Measurements from ENCODE around the gene ATXN7L2.

Gene ATXN7L2

GRCh38 chr1:109528712-109529111 lies 45.0 kb downstream of the ATXN7L2 start:
- DNase-seq, result no peak

DNA sequence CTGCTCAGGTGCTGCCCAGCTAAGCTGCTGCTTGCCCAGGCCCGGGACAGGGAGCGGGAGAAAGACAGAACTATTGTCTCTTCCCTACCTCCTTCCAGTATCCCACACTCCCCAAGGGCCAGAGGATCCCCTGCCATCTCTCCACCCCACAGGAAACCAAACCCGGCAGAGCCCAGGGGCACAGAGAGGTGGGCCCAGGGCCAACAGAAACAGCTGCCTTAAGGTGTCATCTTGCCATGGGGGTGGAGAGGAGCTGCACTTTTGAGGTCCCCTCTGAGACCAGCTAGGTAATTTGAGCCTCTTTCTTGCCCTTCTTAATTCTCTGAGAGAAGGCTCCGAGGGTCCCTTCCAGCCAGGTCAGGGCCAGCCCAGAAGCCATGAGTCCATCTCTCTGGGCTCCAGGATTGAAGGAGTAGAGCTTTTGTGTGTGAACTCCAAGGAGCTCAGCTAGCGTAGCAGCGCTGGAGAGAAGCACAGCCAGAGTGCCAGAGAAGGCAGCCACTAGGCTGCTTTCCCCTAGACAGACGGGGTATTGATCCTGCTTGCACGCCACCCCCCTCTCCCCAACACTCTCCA lies 46.3 kb downstream of the ATXN7L2 start:
- no peak for DNase-seq

GRCh38 chr1:109530457-109531087 lies 46.9 kb downstream of the ATXN7L2 start:
- no peak for DNase-seq

DNA sequence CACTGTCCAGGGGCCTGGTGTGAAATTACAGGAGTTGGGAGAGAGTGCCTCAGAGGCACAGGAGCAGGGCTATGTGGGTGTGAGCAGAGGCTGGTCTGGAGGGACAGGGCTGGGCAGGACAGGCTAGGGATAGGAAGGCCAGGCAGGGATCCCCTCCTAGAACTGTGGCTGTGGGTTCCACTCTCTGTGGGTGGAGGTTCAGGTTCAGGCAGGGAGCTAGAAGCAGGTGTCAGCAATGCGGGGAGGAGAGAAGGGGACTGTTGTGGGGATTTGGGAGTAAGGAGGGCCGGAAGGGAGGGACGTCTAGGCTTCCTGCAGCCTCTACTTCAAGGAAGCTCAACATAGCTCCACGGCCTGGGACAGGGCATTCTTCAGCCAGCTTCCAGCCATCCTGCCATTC lies 47.7 kb downstream of the ATXN7L2 start:
- DNase-seq, result no peak

GRCh38 chr1:109531826-109532364 lies 48.2 kb downstream of the ATXN7L2 start:
- no peak for DNase-seq

GRCh38 chr1:109532365-109533136 lies 48.8 kb downstream of the ATXN7L2 start:
- DNase-seq, result peak; percentile 81 to 92 (median 88)

DNA sequence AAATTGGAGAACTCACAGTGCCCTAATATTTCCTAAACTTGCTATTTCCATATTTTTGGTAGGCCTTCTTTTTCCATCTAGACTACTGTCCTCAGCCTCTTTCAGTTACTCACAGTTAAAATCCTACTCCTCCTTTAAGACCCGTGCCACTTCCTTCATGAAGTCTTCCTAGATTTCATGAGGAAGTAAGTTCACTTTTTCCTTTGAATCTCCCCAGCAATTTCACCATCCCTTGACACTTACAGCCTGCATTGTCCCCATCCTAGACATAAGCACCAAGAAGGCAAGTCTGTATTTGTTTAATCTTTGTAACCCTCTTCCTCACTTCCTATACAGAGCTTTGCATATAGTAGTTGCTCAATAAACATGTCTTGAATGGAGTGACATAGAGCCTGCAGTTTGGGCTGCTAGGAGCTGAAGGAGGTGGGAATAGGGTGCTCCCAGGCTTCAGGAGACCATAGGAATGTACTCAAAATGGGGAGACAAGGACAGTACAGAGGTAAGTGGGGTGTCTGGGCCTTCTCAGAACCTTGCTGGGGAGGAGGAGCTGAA lies 50.7 kb downstream of the ATXN7L2 start:
- no peak for DNase-seq

- DNase-seq, result no peak
Measured at GRCh38 chr1:109535481-109535880, 51.8 kb downstream of the ATXN7L2 start.

GRCh38 chr1:109535971-109536491 lies 52.3 kb downstream of the ATXN7L2 start:
- DNase-seq, result no peak

DNA sequence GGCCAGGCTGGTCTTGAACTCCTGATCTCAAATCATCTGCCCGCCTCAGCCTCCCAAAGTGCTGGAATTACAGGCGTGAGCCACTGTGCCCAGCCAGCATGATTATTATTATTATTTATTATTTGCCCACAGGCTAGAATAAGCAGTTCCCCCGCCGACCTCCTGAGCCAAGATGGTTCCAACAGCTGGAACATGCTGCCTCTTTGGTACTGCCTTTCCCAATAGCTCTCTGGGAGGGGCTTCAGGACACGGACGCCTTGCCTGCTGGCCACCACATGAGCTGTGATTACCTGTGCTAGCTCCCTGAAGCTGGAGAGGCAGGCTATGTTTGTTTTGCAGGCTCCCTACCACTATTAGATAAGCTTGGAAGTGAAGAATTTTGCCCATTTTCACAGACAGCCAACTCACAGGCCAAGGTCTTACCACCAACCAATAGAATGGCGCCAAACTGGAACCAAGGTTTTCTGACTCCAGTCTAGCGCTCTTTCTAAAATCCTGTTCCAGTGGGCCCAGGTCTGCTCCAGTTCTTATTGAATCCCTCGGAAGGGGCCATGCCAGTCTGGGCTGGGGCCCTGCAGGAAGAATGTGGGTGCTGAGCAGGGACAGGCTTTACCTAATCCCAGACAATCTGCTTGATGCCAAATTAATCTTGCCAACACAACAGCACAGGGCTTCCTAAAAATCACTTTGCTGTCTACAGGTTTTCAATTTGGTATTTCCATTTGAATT lies 53.9 kb downstream of the ATXN7L2 start:
- no peak for DNase-seq

DNA sequence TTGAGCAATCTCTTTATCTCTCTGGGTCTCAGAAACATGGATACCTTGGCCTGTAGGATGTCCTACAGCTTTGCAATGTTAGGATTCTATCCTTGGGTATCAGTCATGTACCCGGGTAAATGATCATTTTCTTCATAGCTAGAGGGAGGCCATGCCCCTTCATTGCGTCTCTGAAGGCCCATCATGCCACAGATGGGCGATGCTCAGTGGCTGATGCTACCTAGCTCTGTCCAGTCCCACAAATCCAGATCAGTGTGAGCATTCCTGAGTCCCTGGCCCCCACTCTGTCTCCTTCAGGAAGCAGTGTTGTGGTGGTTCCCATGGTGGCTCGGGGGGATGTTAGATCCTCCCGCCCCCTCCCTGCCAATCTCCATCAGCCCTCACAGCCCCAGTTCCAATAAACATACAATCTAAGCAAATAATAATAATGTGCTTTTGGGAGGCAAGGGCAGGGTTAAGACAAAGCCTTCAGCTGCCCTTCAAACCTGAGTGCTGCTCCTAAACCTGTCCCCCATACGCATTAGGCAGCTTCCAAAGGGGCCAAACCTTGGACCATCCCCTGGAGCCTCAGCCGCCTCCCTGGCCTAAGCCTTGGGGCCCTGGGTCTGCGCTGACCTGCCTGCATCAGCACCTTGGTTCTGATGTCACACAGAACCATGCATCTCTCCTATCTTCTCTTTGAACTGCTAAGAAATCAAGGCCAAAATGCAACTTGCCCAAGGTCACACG lies 55.3 kb downstream of the ATXN7L2 start:
- no peak for DNase-seq

DNA sequence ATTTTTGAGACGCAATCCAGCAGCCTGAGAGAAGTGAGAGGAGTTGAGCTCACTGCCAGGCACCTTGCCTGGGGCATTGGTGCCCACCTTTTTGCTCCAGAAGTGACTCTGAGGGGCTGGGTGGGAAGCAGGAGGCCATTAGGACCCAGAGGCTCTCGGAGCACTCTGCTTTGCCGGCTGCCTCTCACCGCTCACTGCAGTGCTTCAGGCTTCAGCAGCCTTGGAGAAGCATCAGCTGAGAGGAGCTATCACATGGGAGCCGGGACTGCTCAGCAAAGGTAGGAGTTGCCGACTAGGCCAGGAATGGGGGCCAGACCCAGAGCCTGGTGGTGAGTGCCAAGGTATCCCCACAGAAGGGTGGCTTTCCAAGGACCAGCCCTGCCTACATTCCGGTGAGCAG lies 56.0 kb downstream of the ATXN7L2 start, which contains the start of gene GPR61:
Gene GPR61, plus strand, starts transcription at position 197 of the 400 bp plus-strand sequence. CDS start 3,151 bp downstream, outside the sequence.
- DNase-seq, result no peak

- no peak for DNase-seq
Measured at GRCh38 chr1:109541102-109541501, 57.4 kb downstream of the ATXN7L2 start.

Measured in activated CD4-positive, CD25-positive, alpha-beta regulatory T cell (primary cell).